22Rv1 (cell line): ENCODE data around the gene DLL3.

Experiments
- CTCF ChIP-seq: fragments of 450-650 bp; IDR thresholded peaks from 2 replicates; pipeline ENCODE4 v1.5.1; 2017; ENCODE audit warnings: mild to moderate bottlenecking
- ZFX ChIP-seq: fragments of 450-650 bp; IDR thresholded peaks from 2 replicates; pipeline ENCODE4 v1.6.1; 2017; ENCODE audit warnings: antibody characterized with exemption, borderline replicate concordance

GRCh38 chr19:39479916-39480315 is 18.8 kb upstream of the DLL3 start:
- TF ChIP-seq CTCF (no peak), ZFX (no peak)
